HepG2 (cell line): Measurements from ENCODE around the gene PPP1R2B. TPM values are rescaled to one million over a fixed set of nuclear protein-coding genes. Genes with fewer than 3 reads are reported as not detected.

Source experiments
- ELF1 ChIP-seq: sonication (generic); formaldehyde crosslinking; IDR thresholded peaks from 2 replicates; pipeline ENCODE4 v1.4.0; 2020; ENCODE audit warnings: missing genetic modification reagents
- HNF1B ChIP-seq: sonication (generic); formaldehyde crosslinking; IDR thresholded peaks from 2 replicates; pipeline ENCODE4 v1.5.1; 2020; ENCODE audit warnings: mild to moderate bottlenecking, moderate library complexity, missing genetic modification reagents
- MEIS2 ChIP-seq: sonication (generic); formaldehyde crosslinking; IDR thresholded peaks from 2 replicates; pipeline ENCODE4 v1.9.0; 2021; ENCODE audit warnings: mild to moderate bottlenecking, missing genetic modification reagents
- MLXIP ChIP-seq: sonication (generic); formaldehyde crosslinking; IDR thresholded peaks from 2 replicates; pipeline ENCODE4 v1.9.0; 2021; ENCODE audit warnings: missing genetic modification reagents, borderline replicate concordance
- SIN3B ChIP-seq: fragments of 150-350 bp; IDR thresholded peaks from 2 replicates; pipeline ENCODE4 v1.6.1; 2014; ENCODE audit warnings: low read length
- ZNF280D ChIP-seq: sonication (generic); formaldehyde crosslinking; IDR thresholded peaks from 2 replicates; pipeline ENCODE4 v1.5.1; 2020; ENCODE audit warnings: mild to moderate bottlenecking, missing genetic modification reagents
- ZNF619 ChIP-seq: sonication (generic); formaldehyde crosslinking; IDR thresholded peaks from 2 replicates; pipeline ENCODE4 v1.4.0; 2020; ENCODE audit warnings: mild to moderate bottlenecking, missing genetic modification reagents
- ZNF790 ChIP-seq: sonication (generic); formaldehyde crosslinking; IDR thresholded peaks from 2 replicates; pipeline ENCODE4 v1.8.0; 2022; ENCODE audit warnings: missing genetic modification reagents, mild to moderate bottlenecking, borderline replicate concordance
- polyA plus RNA-seq, 8 experiments: library from polyadenylated mRNA; depleted of rRNA in 3 of 8; stranded (reverse) in 7 of 8; unstranded in 1 of 8; fragments of >200 nt; fragmentation: Illumina TruSeq in 4 of 8; extraction: Trizol in 4 of 8; gene quantifications; 2 replicates each; pipeline versions ENCODE4 v1.2.1 to v1.2.3, GENCODE V29; 2011 to 2016; ENCODE audit warnings: low read depth in 4 of 8, missing spikeins in 1 of 8, mixed read lengths in 1 of 8; ENCODE audit not compliant: insufficient read depth in 1 of 8
- total RNA-seq, 5 experiments: library from RNA; depleted of rRNA; stranded (reverse); fragments of >200 nt; fragmentation: Illumina TruSeq; extraction: Trizol; gene quantifications; 2 replicates each; pipeline ENCODE4 v1.2.3, GENCODE V29; 2016; ENCODE audit warnings: low read depth in 1 of 5

PPP1R2B gene
- total and polyA plus RNA-seq, 2 of the 13 experiments (the other 11 are each of a cell fraction or from before 2014, with no cell fraction given): 0.07 TPM; not detected in 1

DNA sequence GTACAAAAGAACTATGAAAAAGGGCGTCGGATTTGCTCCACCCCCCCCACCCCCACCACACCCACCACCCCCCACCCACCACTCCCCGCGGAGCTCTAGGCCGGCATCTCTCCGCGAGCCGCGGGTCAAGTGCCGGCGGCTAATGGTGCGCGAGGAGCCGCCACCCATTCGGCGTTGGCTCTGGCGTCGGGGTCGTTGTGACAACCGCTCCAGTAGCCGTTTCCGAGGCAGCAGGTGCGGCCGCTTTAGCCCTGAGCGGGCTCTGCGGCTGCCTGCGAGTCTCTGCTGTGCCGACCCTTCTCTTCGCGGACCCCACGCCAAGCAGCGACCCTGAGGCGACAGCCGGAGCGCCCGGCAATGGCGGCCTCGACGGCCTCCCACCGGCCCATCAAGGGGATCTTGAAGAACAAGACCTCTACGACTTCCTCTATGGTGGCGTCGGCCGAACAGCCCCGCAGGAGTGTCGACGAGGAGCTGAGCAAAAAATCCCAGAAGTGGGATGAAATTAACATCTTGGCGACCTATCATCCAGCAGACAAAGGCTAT lies at the start of gene PPP1R2B (continued):
- TF ChIP-seq HNF1B (no peak), MEIS2 (CRISPR knock-in tag) (no peak), ZNF619 (CRISPR knock-in tag) (no peak), ELF1 (no peak), MLXIP (CRISPR knock-in tag) (no peak), ZNF280D (no peak), ZNF790 (no peak), SIN3B (no peak)
- TF ChIP-seq, all 625 proteins: peak for 0
